Coronary artery (tissue), 2 donors: ENCODE data around the gene PCDHGA10.
"Not testable (repeated sequence)": the region's sequence is repeated elsewhere in the genome, so short reads cannot be mapped to it uniquely, and the experiment has no call there.

ENCODE experiments used
- DNase-seq: peaks from one replicate; pipeline ENCODE4 v3.0.0-alpha.2; 2017; ENCODE audit warnings: low spot score
- H3K27ac ChIP-seq, 2 donors: fragments of 200-600 bp; sonication (generic); one replicate each; pipeline ENCODE4 v1.5.1; 2016 to 2019
- H3K4me3 ChIP-seq: fragments of 200-600 bp; sonication (generic); 2 replicates; pipeline ENCODE4 v1.5.1; 2016; ENCODE audit warnings: mild to moderate bottlenecking, moderate library complexity
- CTCF ChIP-seq: fragments of 200-600 bp; sonication (generic); IDR thresholded peaks from one replicate; pipeline ENCODE4 v1.5.1; 2019; ENCODE audit warnings: antibody characterized with exemption

The PCDHGA10 gene

GRCh38 chr5:141388661-141389060, 24.1 kb upstream of the PCDHGA10 start:
- Histone ChIP-seq H3K27ac (no peak overlapping the region), H3K4me3 (peak overlapping the region; percentile 48)
- DNase-seq = no peak
- no peak for TF ChIP-seq CTCF

GRCh38 chr5:141389153-141390042, 23.4 kb upstream of the PCDHGA10 start:
- TF ChIP-seq CTCF = no peak
- DNase-seq = no peak
- Histone ChIP-seq H3K4me3 (peak overlapping the region; percentile 43), H3K27ac (no peak overlapping the region)

GRCh38 chr5:141392429-141393198, 20.2 kb upstream of the PCDHGA10 start, which contains the start of gene PCDHGA8:
Gene PCDHGA8, plus strand, starts transcription at chr5:141392633. Its CDS starts 181 bp downstream, at chr5:141392814.
- peak within 1 kb of the TSS; percentile 25 for H3K4me3 ChIP-seq
- no peak for TF ChIP-seq CTCF
- no peak for DNase-seq
- H3K27ac ChIP-seq = no peak within 1 kb of the TSS

- no peak for DNase-seq
- no peak for TF ChIP-seq CTCF
- peak overlapping the region; percentile 25 for H3K4me3 ChIP-seq
These were observed 19.5 kb upstream of the PCDHGA10 start for GRCh38 chr5:141393267-141393666.

GRCh38 chr5:141394401-141395187, 18.2 kb upstream of the PCDHGA10 start:
- not testable (repeated sequence) for H3K4me3 ChIP-seq, H3K27ac ChIP-seq, DNase-seq

More at GRCh38 chr5:141393267-141393666, 19.5 kb upstream of the PCDHGA10 start:
- no peak overlapping the region for H3K27ac ChIP-seq

GRCh38 chr5:141397756-141398551, 14.8 kb upstream of the PCDHGA10 start, which contains the start of gene PCDHGB5:
Gene PCDHGB5, plus strand, starts transcription at chr5:141397947. Its CDS starts 181 bp downstream, at chr5:141398128.
- not testable (repeated sequence) for H3K27ac ChIP-seq, DNase-seq

GRCh38 chr5:141398608-141399007, 14.2 kb upstream of the PCDHGA10 start:
- TF ChIP-seq CTCF = no peak
- H3K27ac ChIP-seq = no peak overlapping the region
- no peak for DNase-seq
- H3K4me3 ChIP-seq = peak overlapping the region; percentile 53

More at GRCh38 chr5:141397756-141398551, 14.8 kb upstream of the PCDHGA10 start, which contains the start of gene PCDHGB5:
- peak within 1 kb of the TSS; percentile 59 for H3K4me3 ChIP-seq
